Measurements from ENCODE around the gene ACTL9.

The ACTL9 gene

DNA sequence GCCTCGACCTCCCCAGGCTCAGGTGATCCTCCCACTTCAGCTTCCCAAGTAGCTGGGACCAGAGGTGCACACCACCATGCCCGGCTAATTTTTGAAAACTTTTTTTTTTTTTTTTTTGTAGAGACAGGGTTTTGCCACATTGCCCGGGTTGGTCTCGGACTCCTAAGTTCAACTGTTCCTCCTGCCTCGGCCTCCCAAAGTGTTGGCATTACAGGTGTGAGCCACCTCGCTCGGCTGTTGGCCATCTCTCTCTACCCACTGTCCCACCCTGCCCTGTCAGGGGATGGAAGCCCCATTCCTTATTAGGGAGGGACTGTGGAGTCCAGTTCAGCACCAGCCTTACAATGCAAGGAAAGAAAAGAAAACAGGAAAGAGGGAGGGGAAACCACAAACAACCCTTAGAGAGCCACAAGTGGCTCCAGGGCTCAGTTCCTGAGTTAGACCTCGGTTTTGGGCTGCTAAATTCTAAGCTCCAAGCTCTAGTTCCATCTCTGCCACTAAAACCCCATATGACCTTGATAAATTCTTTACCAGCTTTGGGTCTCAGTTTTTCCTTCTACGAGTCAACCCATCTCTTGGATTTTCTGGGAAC lies 31.7 kb downstream of the ACTL9 start:
- no peak for DNase-seq (ENCODE audit: low read depth in 1 of 2, low spot score in 1 of 2)
- Histone ChIP-seq H3K27ac (replicated peaks) (no peak overlapping the region), H3K4me3 (replicated peaks; ENCODE audit: insufficient read depth, low read length) (no peak overlapping the region), H3K27me3 (ENCODE audit: insufficient read depth, poor library complexity, severe bottlenecking) (no peaks in the 10 kb centered on the region)
- TF ChIP-seq, protein P1, sequence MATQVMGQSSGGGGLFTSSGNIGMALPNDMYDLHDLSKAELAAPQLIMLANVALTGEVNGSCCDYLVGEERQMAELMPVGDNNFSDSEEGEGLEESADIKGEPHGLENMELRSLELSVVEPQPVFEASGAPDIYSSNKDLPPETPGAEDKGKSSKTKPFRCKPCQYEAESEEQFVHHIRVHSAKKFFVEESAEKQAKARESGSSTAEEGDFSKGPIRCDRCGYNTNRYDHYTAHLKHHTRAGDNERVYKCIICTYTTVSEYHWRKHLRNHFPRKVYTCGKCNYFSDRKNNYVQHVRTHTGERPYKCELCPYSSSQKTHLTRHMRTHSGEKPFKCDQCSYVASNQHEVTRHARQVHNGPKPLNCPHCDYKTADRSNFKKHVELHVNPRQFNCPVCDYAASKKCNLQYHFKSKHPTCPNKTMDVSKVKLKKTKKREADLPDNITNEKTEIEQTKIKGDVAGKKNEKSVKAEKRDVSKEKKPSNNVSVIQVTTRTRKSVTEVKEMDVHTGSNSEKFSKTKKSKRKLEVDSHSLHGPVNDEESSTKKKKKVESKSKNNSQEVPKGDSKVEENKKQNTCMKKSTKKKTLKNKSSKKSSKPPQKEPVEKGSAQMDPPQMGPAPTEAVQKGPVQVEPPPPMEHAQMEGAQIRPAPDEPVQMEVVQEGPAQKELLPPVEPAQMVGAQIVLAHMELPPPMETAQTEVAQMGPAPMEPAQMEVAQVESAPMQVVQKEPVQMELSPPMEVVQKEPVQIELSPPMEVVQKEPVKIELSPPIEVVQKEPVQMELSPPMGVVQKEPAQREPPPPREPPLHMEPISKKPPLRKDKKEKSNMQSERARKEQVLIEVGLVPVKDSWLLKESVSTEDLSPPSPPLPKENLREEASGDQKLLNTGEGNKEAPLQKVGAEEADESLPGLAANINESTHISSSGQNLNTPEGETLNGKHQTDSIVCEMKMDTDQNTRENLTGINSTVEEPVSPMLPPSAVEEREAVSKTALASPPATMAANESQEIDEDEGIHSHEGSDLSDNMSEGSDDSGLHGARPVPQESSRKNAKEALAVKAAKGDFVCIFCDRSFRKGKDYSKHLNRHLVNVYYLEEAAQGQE (IDR thresholded peaks at IDR 0.05; ENCODE audit: insufficient replicate concordance, low read depth) = no peak
- no peak for TF ChIP-seq SPI1 (IDR thresholded peaks at IDR 0.05; ENCODE audit: borderline replicate concordance, low read depth)
- TF ChIP-seq GABPA (IDR thresholded peaks at IDR 0.05; ENCODE audit: low read depth) = no peak
- TF ChIP-seq POLR2AphosphoS5 (IDR thresholded peaks at IDR 0.05; ENCODE audit: low read depth) = no peak
- TF ChIP-seq, protein P2, sequence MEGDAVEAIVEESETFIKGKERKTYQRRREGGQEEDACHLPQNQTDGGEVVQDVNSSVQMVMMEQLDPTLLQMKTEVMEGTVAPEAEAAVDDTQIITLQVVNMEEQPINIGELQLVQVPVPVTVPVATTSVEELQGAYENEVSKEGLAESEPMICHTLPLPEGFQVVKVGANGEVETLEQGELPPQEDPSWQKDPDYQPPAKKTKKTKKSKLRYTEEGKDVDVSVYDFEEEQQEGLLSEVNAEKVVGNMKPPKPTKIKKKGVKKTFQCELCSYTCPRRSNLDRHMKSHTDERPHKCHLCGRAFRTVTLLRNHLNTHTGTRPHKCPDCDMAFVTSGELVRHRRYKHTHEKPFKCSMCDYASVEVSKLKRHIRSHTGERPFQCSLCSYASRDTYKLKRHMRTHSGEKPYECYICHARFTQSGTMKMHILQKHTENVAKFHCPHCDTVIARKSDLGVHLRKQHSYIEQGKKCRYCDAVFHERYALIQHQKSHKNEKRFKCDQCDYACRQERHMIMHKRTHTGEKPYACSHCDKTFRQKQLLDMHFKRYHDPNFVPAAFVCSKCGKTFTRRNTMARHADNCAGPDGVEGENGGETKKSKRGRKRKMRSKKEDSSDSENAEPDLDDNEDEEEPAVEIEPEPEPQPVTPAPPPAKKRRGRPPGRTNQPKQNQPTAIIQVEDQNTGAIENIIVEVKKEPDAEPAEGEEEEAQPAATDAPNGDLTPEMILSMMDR (IDR thresholded peaks at IDR 0.05; ENCODE audit: insufficient read depth, low read length) = no peak

DNA sequence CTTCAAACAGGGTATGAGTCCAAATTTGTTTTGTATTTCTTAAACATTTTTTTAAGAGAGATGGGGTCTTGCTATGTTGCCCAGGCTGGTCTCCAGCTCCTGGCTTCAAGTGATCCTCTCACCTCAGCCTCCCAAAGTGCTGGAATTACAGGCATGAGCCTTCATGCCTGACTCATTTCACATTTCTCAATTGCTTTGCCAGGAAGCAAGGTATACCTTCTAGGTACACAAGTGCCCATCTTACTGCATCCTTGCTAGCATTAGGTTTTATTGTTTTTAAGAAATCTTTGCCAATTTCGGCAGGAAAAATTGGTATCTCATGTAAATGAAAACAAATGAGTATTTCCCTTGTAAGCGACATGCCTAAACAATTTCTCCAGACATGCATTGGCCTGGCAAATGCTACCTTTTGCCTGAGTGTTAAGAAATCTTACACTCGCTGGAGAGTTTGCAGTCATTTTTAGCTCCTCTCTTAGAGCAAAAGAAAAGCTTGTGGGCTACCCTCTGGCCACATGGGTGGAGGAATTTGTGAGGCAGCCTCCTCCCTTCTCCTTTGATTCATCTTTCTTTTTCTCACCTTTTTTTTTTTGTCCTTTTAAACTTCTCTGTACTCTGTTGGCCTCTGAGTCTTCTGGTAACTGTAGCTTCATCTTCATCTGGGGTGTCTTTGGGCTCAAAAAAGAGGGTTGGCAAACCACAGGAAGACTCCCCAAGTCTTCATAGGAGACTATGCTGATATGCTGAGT lies 33.0 kb downstream of the ACTL9 start:
- no peaks in the 10 kb centered on the region for H3K27me3 ChIP-seq (ENCODE audit: insufficient read depth, poor library complexity, severe bottlenecking)
- TF ChIP-seq GABPA (IDR thresholded peaks at IDR 0.05; ENCODE audit: low read depth) = no peak
- TF ChIP-seq SPI1 (IDR thresholded peaks at IDR 0.05; ENCODE audit: borderline replicate concordance, low read depth) = no peak
- TF ChIP-seq, protein P1 (IDR thresholded peaks at IDR 0.05; ENCODE audit: insufficient replicate concordance, low read depth) = no peak
- no peak for TF ChIP-seq POLR2AphosphoS5 (IDR thresholded peaks at IDR 0.05; ENCODE audit: low read depth)
- TF ChIP-seq, protein P2 (IDR thresholded peaks at IDR 0.05; ENCODE audit: insufficient read depth, low read length) = no peak
- H3K27ac ChIP-seq (replicated peaks) = no peak overlapping the region
- no peak for DNase-seq (ENCODE audit: low read depth in 1 of 2, low spot score in 1 of 2)
- H3K4me3 ChIP-seq (replicated peaks; ENCODE audit: insufficient read depth, low read length) = no peak overlapping the region

DNA sequence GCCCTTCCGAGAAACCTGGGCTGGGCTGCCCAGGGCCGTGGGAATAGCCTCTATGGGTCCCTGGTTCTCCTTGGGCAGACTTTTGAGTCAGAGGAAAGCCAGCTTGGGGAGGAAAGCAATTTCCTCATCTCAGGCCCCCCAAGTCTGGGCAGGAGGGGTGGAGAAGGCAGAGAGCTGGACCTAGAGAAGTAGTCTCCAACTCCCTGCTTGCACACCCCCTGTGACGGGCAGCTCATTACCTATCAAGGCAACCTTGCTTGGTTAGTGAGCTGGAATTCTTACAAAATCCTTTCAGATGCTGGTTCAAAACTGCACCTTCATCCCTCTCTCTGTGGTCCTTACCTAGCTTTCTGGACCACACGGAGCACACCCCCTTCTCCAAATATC lies 33.9 kb downstream of the ACTL9 start:
- TF ChIP-seq, protein P1 (IDR thresholded peaks at IDR 0.05; ENCODE audit: insufficient replicate concordance, low read depth) = no peak
- TF ChIP-seq GABPA (IDR thresholded peaks at IDR 0.05; ENCODE audit: low read depth) = no peak
- TF ChIP-seq, protein P2 (IDR thresholded peaks at IDR 0.05; ENCODE audit: insufficient read depth, low read length) = no peak
- no peak overlapping the region for H3K4me3 ChIP-seq (replicated peaks; ENCODE audit: insufficient read depth, low read length)
- no peak for DNase-seq (ENCODE audit: low read depth in 1 of 2, low spot score in 1 of 2)
- H3K27me3 ChIP-seq (ENCODE audit: insufficient read depth, poor library complexity, severe bottlenecking) = no peaks in the 10 kb centered on the region
- H3K27ac ChIP-seq (replicated peaks) = no peak overlapping the region

All from HL-60 (cell line).